Activated CD8-positive, alpha-beta memory T cell treated with anti-CD3 and anti-CD28 coated beads, Interleukin-2, amount 50 U/mL, for 4 hours (primary cell): ENCODE measurements around the gene FRS3.

ENCODE experiments used
- DNase-seq: peaks from one replicate; pipeline ENCODE4 v3.0.0-alpha.2; 2020

Gene FRS3

GRCh38 chr6:41741625-41742490 is 37.8 kb downstream of the FRS3 start:
- DNase-seq = no peak

GRCh38 chr6:41740366-41741162 is 39.1 kb downstream of the FRS3 start:
- no peak for DNase-seq

- no peak for DNase-seq
Observed at GRCh38 chr6:41739041-41739440, 40.7 kb downstream of the FRS3 start.

- no peak for DNase-seq
Observed at GRCh38 chr6:41737591-41738130, 42.0 kb downstream of the FRS3 start.

- no peak for DNase-seq
Observed at GRCh38 chr6:41736800-41737555, 42.7 kb downstream of the FRS3 start.

- DNase-seq = no peak
Observed at GRCh38 chr6:41736186-41736733, 43.4 kb downstream of the FRS3 start.

- DNase-seq = peak; percentile 96
Observed at GRCh38 chr6:41735427-41736185, 44.1 kb downstream of the FRS3 start, which contains the start of gene TFEB. TFEB (minus strand) TSS chr6:41735608; CDS start chr6:41691213, 44,395 bp downstream.

GRCh38 chr6:41734666-41735426 is 44.9 kb downstream of the FRS3 start:
- peak; percentile 67 for DNase-seq

- peak; percentile 64 for DNase-seq
Observed at GRCh38 chr6:41733707-41734665, 45.7 kb downstream of the FRS3 start.

- no peak for DNase-seq
Observed at GRCh38 chr6:41733360-41733706, 46.4 kb downstream of the FRS3 start.

GRCh38 chr6:41732591-41733359 is 46.9 kb downstream of the FRS3 start:
- peak; percentile 58 for DNase-seq

GRCh38 chr6:41732149-41732548 is 47.6 kb downstream of the FRS3 start:
- DNase-seq = no peak

- no peak for DNase-seq
Observed at GRCh38 chr6:41731561-41732086, 48.1 kb downstream of the FRS3 start.

GRCh38 chr6:41730531-41731436 is 48.9 kb downstream of the FRS3 start:
- DNase-seq = no peak

- no peak for DNase-seq
Observed at GRCh38 chr6:41729624-41730023, 50.1 kb downstream of the FRS3 start.

GRCh38 chr6:41728954-41729353 is 50.7 kb downstream of the FRS3 start:
- DNase-seq = no peak

- DNase-seq = no peak
Observed at GRCh38 chr6:41728073-41728936, 51.4 kb downstream of the FRS3 start.
